ENCODE measurements around the gene DGKB.

GRCh38 chr7:14596421-14596820 lies 306.1 kb downstream of the DGKB start:
- TF ChIP-seq CTCF (conservative IDR thresholded peaks at IDR 0.05 in 1 of 2, IDR thresholded peaks at IDR 0.05 in 1 of 2; ENCODE audit: low read depth in 1 of 2, low read length in 2 of 2) (no peak), EZH2 (IDR thresholded peaks at IDR 0.05; ENCODE audit: low read length, missing control alignments) (no peak)
